GM19238 (cell line): Measurements from ENCODE around the gene CCL22.
"Not testable (repeated sequence)": the region's sequence is repeated elsewhere in the genome, so short reads cannot be mapped to it uniquely, and the experiment has no call there.

ENCODE experiments used
- DNase-seq: peaks from one replicate; pipeline ENCODE4 v3.0.0; 2011; ENCODE audit warnings: low spot score; ENCODE audit not compliant: insufficient read length

The CCL22 gene

GRCh38 chr16:57391708-57392107, 33.1 kb downstream of the CCL22 start:
- DNase-seq: no peak

GRCh38 chr16:57392694-57393093, 34.1 kb downstream of the CCL22 start:
- no peak for DNase-seq

- DNase-seq: no peak
Observed at GRCh38 chr16:57394444-57394843, 35.9 kb downstream of the CCL22 start.

DNA sequence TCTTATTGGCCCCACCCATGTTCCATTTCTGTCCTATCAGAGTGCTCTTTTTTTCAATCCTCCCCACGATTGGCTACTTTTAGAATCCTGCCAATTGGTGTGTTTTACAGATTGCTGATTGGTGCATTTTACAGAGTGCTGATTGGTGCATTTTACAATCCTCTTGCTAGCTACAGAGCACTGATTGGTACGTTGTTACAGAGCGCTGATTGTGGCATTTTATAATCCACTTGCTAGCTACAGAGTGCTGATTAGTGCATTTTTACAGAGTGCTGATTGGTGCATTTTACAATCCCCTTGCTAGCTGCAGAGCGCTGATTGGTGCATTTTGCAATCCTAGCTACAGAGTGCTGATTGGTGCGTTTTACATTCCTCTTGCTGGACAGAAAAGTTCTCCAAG, 36.4 kb downstream of the CCL22 start:
- DNase-seq: no peak

GRCh38 chr16:57396786-57397185, 38.2 kb downstream of the CCL22 start:
- DNase-seq: no peak

GRCh38 chr16:57397493-57397892, 38.9 kb downstream of the CCL22 start:
- DNase-seq: not testable (repeated sequence)

DNA sequence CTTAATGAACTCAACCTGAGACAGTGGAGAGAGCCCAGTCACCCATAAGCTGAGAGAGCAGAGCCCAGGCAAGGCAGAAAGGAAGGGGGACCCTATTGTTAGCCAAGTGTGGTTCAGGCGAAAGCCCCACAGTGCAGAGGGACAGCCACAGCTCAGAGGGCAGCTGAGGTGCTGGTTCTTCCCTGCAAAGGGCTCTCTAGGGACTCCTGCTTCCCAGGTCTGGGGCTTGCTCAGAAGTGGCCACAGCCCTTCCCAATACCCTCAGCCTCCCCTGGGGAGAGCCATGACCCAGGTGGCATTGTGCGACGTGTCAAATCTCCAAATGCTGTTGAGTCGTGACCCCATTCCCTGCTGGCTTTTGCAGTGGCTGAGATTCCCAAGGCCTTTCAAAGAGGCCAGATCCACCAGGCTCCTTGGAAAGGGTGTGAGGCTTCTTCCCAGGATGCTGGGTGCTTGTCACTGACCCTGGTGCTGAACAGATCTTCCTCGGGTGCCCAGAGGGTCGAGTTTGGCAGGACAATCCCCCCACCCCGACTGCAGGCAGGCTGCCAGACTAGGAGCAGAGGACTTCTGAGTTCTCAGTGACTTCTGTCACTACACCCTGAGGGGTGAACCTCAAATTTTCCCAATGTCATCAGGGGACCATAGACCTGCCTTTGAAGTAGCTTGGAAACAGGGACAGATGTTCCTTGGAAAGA, 43.5 kb downstream of the CCL22 start:
- no peak for DNase-seq

- no peak for DNase-seq
Observed at GRCh38 chr16:57403965-57404817, 45.6 kb downstream of the CCL22 start, which contains the start of gene CCL17. CCL17 (plus strand) TSS chr16:57404767; CDS start chr16:57413933, 9,166 bp downstream.

DNA sequence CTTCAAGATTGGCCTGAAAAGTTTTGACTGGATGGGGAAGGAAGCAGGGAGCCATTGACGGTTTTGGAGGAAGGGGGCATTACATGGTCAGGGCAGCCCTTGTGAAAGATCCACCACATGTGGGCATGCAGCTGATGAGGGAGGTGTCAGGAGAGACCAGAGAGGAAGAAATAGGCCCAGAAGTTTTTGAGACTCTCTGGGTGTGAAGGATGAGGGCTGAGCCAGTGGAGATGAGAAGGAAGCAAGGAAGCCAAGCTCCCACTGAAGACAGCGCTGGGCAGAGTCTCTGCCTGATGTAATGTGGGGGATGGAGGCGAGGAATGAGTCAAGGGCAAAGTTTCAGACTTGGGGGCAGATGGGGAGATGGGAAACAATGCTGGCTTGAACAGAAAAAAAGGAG, 46.5 kb downstream of the CCL22 start:
- no peak for DNase-seq

- no peak for DNase-seq
Observed at GRCh38 chr16:57406881-57407280, 48.3 kb downstream of the CCL22 start.

GRCh38 chr16:57407521-57408353, 49.2 kb downstream of the CCL22 start:
- DNase-seq: no peak

GRCh38 chr16:57409065-57409464, 50.5 kb downstream of the CCL22 start:
- DNase-seq: no peak

- no peak for DNase-seq
Observed at GRCh38 chr16:57409870-57410587, 51.4 kb downstream of the CCL22 start.

DNA sequence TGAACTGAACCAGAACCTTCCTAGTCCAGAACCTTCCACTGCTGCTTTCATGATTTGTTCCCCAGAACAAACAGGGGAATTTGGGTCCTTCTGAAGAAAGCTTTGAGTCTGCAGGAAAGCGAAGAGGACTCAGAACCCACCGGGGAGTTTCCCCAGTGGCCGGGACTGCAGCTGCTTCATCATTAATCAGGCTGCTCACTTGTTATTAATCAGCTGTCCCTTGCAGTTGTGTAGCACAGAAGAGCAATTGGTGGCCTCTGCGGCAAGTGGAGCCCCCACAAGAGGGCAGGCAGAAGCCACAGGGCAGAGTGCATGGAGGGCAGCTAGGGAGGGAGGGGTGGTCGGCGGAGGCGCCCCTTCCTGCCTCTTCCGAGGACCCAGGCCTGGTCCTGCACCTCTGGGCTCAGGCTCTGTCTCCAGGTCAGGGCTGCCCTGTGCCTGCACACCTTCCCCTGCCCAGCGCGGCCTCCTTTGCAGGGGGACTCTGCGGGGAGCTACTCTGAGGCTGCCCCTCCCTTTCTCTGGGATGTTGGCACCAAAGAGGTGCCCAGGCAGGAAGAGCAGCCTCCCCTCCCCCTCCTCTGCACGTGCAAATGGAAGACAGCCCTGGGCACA, 52.9 kb downstream of the CCL22 start:
- no peak for DNase-seq

- no peak for DNase-seq
Observed at GRCh38 chr16:57412584-57412983, 54.0 kb downstream of the CCL22 start.

GRCh38 chr16:57413301-57413730, 54.7 kb downstream of the CCL22 start:
- peak; percentile 68 for DNase-seq

DNA sequence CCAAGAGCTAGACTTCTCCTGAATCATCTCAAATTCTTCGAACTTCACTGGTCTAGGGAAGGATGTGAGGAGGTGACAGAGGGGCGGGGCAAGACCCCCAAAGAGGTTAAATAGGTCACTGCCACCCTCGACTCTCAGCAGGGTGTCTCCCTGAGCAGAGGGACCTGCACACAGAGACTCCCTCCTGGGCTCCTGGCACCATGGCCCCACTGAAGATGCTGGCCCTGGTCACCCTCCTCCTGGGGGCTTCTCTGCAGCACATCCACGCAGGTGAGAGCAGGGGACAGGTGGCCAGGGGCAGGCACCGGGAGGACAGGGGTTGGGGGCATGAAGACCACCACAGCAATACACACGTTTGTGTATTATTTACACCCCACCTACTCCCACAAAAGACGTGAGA, 55.1 kb downstream of the CCL22 start:
- no peak for DNase-seq
